T-helper 1 cell treated with Interleukin-12 subunit alpha and Interleukin-12 subunit beta and Interleukin-4 antibody, amounts not matched to agents 30 μg/mL and 1 μg/mL, for 36 hours (primary cell): ENCODE measurements around the gene CLIC4.
"Not testable (repeated sequence)": the region's sequence is repeated elsewhere in the genome, so short reads cannot be mapped to it uniquely, and the experiment has no call there.

ENCODE experiments used
- H3K27ac Mint-ChIP-seq: one replicate; pipeline ENCODE4 v1.8.0; 2021; ENCODE audit warnings: mild to moderate bottlenecking, mixed read lengths
- H3K27me3 Mint-ChIP-seq: one replicate; pipeline ENCODE4 v1.8.0; 2021; ENCODE audit warnings: low read depth, mixed read lengths
- H3K36me3 Mint-ChIP-seq: one replicate; pipeline ENCODE4 v1.8.0; 2021; ENCODE audit warnings: low read depth, mixed read lengths
- H3K4me1 Mint-ChIP-seq: one replicate; pipeline ENCODE4 v1.8.0; 2021; ENCODE audit warnings: low read depth, mixed read lengths
- H3K4me3 Mint-ChIP-seq: one replicate; pipeline ENCODE4 v1.8.0; 2021; ENCODE audit warnings: mild to moderate bottlenecking, moderate library complexity, mixed read lengths
- H3K9me3 Mint-ChIP-seq: one replicate; pipeline ENCODE4 v1.8.0; 2021; ENCODE audit warnings: mixed read lengths

Gene CLIC4

DNA sequence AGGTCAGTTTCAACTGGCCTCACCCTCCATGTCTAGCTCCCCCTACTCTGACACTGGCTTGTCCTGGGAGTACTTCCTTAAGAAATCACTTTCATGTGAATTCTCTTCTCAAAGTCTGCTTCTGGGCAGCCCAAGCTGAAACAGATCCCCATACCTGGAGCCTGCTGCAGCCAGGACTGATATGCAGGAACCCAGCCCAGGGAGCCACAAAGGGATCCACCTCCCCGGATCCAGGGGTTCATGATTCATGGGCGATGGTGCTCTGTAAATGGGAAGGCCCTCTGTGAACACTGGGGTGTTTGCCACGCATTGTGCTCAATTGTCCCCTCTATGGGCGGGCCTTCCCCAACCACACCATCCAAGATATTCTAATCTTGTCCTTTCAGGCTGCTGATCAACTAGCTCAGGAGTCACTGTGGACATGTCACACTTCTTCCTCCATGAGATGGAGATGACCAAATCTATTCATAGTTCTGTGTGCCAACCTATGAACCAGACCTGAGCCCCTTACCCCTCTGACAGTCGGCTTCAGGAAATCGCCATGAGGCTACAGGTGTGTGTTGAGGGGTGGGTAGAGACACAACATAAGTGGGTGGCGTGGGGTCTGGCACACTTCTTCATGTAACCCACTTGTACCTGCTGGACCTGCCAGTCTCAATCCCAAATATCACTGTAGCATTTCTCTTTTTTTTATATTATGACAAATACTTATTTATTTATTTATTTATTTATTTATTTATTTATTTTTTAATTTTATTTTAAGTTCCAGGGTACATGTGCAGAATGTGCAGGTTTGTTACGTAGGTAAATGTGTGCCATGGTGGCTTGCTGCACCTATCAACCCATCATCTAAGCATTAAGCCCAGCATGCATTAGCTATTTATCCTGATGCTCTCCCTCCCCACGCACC lies 143.1 kb downstream of the CLIC4 start:
- peaks cover 34% of the 10 kb centered on the region for H3K9me3 Mint-ChIP-seq
- H3K4me1 Mint-ChIP-seq, result no peaks in the 10 kb centered on the region
- no peak overlapping the region for H3K27ac Mint-ChIP-seq
- peaks cover 16% of the 10 kb centered on the region for H3K36me3 Mint-ChIP-seq
- H3K4me3 Mint-ChIP-seq, result no peak overlapping the region
- peaks cover 27% of the 10 kb centered on the region for H3K27me3 Mint-ChIP-seq

- peaks cover 19% of the 10 kb centered on the region for H3K36me3 Mint-ChIP-seq
- H3K4me1 Mint-ChIP-seq, result no peaks in the 10 kb centered on the region
- peaks cover 27% of the 10 kb centered on the region for H3K9me3 Mint-ChIP-seq
- H3K4me3 Mint-ChIP-seq, result no peak overlapping the region
- H3K27me3 Mint-ChIP-seq, result peaks cover 19% of the 10 kb centered on the region
- no peak overlapping the region for H3K27ac Mint-ChIP-seq
Observed at GRCh38 chr1:24888971-24889676, 143.9 kb downstream of the CLIC4 start.

DNA sequence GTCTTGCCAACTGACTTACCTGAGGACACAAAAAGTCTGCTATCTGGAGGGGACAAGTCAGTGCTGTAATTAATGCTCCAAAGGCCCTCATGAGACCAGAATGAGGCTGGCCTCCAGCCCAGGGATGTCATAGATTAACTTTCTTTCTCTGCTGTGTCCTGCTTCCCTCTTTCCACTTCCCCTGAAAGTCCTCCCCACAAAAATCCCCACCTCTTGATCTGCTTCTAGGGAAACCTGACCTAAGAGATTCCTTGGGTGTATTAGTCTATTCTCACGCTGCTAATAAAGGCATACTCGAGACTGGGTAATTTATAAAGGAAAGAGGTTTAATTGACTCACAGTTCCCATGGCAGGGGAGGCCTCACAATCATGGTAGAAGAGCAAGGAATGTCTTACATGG lies 145.6 kb downstream of the CLIC4 start:
- no peak overlapping the region for H3K27ac Mint-ChIP-seq

DNA sequence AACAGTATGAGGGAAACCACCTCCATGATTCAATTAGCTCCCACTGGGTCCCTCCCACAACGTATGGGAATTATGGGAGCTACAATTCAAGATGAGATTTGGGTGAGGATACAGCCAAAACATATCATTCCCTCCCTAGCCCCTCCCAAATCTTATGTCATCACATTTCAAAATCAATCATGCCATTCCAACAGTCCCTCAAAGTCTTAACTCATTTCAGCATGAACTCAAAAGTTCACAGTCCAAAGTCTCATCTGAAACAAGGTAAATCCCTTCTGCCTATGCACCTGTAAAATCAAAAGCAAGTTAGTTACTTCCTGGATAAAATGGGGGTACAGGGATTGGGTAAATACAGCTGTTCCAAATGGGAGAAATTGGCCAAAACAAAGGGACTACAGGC lies 146.1 kb downstream of the CLIC4 start:
- H3K4me1 Mint-ChIP-seq, H3K4me3 Mint-ChIP-seq, H3K27ac Mint-ChIP-seq, H3K27me3 Mint-ChIP-seq: not testable (repeated sequence)
- H3K9me3 Mint-ChIP-seq, result peaks cover 20% of the 10 kb centered on the region
- peaks cover 14% of the 10 kb centered on the region for H3K36me3 Mint-ChIP-seq

More for the DNA sequence above, 145.6 kb downstream of the CLIC4 start:
- Mint-ChIP-seq H3K36me3 (peaks cover 14% of the 10 kb centered on the region), H3K4me1 (no peaks in the 10 kb centered on the region), H3K9me3 (peaks cover 20% of the 10 kb centered on the region), H3K4me3 (no peak overlapping the region), H3K27me3 (peaks cover 3% of the 10 kb centered on the region)

DNA sequence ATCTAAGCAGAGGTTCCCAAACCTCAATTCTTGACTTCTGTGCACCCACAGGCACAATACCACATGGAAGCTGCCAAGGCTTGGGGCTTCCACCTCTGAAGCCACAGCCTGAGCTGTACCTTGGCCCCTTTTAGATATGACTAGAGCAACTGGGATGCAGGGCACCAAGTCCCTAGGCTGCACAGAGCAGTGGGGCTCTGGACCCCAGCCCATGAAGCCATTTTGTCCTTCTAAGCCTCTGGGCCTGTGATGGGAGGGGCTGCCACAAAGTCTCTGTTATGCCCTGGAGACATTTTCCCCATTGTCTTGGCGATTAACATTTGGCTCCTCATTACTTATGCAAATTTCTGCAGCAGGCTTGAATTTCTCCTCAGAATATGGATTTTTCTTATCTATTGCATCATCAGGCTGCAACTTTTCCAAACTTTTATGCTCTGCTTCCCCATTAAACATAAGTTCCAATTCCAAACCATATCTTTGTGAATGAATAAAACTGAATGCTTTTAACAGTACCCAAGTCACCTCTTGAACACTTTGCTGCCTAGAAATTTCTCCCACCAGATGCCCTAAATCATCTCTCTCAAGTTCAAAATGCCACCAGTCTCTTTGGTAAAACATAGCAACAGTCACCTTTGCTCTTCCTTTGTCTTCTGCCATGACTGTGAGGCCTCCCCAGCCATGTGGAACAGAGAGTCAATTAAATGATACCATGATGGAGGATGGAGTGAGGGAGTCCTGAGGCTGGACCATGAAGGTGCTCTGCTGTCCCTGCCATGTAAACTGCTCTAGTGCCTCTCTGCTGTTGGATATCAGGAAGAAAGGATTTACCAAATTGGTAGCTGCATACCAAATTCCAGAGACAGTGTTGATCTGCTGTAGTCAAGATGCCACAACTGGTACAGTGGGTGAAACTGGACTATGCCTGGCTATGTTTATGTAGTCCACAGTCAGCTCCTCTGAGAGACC lies 147.2 kb downstream of the CLIC4 start:
- Mint-ChIP-seq H3K27ac (no peak overlapping the region), H3K9me3 (peaks cover 20% of the 10 kb centered on the region), H3K4me1 (no peaks in the 10 kb centered on the region), H3K27me3 (peaks cover 3% of the 10 kb centered on the region), H3K36me3 (peaks cover 12% of the 10 kb centered on the region), H3K4me3 (no peak overlapping the region)

DNA sequence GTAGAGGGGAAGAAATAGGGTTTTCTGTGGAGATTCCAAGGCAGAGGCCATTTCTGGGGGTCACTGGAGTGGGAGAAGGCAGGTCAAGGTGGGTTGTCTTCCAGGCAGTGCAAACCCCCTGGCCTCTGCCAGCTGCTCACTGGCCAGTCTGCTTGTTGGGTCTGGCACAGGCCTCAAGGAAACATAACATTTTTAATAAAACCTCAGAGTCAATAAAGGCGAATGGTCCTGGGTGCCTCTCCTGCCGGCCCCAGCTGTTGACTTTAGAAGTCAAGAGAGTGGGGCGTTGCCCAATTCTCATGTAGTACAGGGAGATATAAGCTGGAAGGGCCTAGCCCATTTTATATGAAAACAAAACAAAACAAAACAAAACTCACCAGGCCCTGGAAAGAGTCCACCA lies 148.2 kb downstream of the CLIC4 start:
- Mint-ChIP-seq H3K36me3 (peaks cover 12% of the 10 kb centered on the region), H3K4me1 (peaks cover 3% of the 10 kb centered on the region), H3K27ac (no peak overlapping the region), H3K9me3 (peaks cover 20% of the 10 kb centered on the region), H3K4me3 (no peak overlapping the region), H3K27me3 (no peaks in the 10 kb centered on the region)
